Osteoblast (primary cell): Measurements from ENCODE around the gene BNIP5. TPM values are rescaled to one million over a fixed set of nuclear protein-coding genes. Genes with fewer than 3 reads are reported as not detected.
A peak's percentile ranks its signal among the peaks of the same experiment; 100 is the strongest.

Source experiments
- DNase-seq: peaks from one replicate; pipeline ENCODE4 v3.0.0; 2011; ENCODE audit warnings: low spot score, mixed read lengths; ENCODE audit not compliant: insufficient read length; ENCODE audit errors: missing footprints
- H2AFZ ChIP-seq: 2 replicates; pipeline ENCODE4 v1.6.0; 2011; ENCODE audit warnings: mild to moderate bottlenecking, low read length
- H3K27ac ChIP-seq: 2 replicates; pipeline ENCODE4 v1.5.1; 2011; ENCODE audit warnings: mild to moderate bottlenecking, low read depth, low read length, moderate library complexity
- H3K27me3 ChIP-seq: 2 replicates; pipeline ENCODE4 v1.6.0; 2012; ENCODE audit warnings: mild to moderate bottlenecking, control low read depth, inconsistent platforms, low read length, moderate library complexity; ENCODE audit not compliant: insufficient read depth
- H3K36me3 ChIP-seq: 2 replicates; pipeline ENCODE4 v1.5.1; 2011; ENCODE audit warnings: mild to moderate bottlenecking, low read length, control low read depth, moderate library complexity; ENCODE audit not compliant: insufficient read depth
- H3K4me1 ChIP-seq: 2 replicates; pipeline ENCODE4 v1.5.1; 2011; ENCODE audit warnings: mild to moderate bottlenecking, low read length, control low read depth, moderate library complexity; ENCODE audit not compliant: insufficient read depth
- H3K4me2 ChIP-seq: 2 replicates; pipeline ENCODE4 v1.6.0; 2011; ENCODE audit warnings: mild to moderate bottlenecking, low read length; ENCODE audit not compliant: insufficient read depth
- H3K4me3 ChIP-seq: fragments of 200-600 bp; sonication (generic); 3 replicates; pipeline ENCODE4 v1.5.1; 2012; ENCODE audit warnings: mild to moderate bottlenecking, low read length, inconsistent platforms; ENCODE audit not compliant: insufficient read depth
- H3K79me2 ChIP-seq: 2 replicates; pipeline ENCODE4 v1.6.0; 2012; ENCODE audit warnings: mild to moderate bottlenecking, low read length, control low read depth, inconsistent platforms; ENCODE audit not compliant: insufficient read depth
- H3K9me3 ChIP-seq: 2 replicates; pipeline ENCODE4 v1.5.1; 2011; ENCODE audit warnings: low read depth, low read length, control low read depth
- H4K20me1 ChIP-seq: 2 replicates; pipeline ENCODE4 v1.6.0; 2012; ENCODE audit warnings: mild to moderate bottlenecking, low read length, control low read depth; ENCODE audit not compliant: insufficient read depth
- CTCF ChIP-seq: IDR thresholded peaks from 2 replicates; pipeline ENCODE4 v1.5.1; 2011; ENCODE audit warnings: mild to moderate bottlenecking, low read depth, low read length, moderate library complexity; ENCODE audit errors: extremely low read depth
- total RNA-seq: library from RNA; depleted of rRNA; stranded (reverse); fragments of >200 nt; gene quantifications from 2 replicates; pipeline ENCODE4 v1.2.3, GENCODE V29; 2012

Gene BNIP5
- total RNA-seq, 1 donor, result not detected

DNA sequence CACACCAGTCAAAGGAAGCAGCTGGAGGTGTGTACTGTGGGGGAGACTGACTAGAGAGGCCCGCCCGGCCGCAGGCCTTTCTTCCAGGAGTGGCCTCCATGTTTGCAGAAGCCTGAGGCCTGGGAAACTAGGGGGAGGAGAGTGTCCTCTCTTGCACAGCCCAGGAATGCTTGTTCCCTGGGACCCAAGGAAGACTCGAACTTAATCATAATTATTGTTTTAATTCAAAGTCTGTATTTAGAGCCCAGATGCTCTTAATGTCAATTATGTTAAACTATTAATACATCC is 23.1 kb downstream of the BNIP5 start:
- no peaks in the 10 kb centered on the region for H3K36me3 ChIP-seq
- no peak for TF ChIP-seq CTCF
- H3K27me3 ChIP-seq, result peaks cover 54% of the 10 kb centered on the region

GRCh38 chr6:36312854-36313648 is 23.6 kb downstream of the BNIP5 start:
- Histone ChIP-seq H3K4me3 (no peak overlapping the region), H3K27ac (no peak overlapping the region), H3K4me1 (peaks cover 6% of the 10 kb centered on the region), H3K4me2 (peak overlapping the region; percentile 50), H2AFZ (peak overlapping the region; percentile 57), H3K27me3 (peaks cover 52% of the 10 kb centered on the region), H4K20me1 (no peaks in the 10 kb centered on the region), H3K79me2 (no peaks in the 10 kb centered on the region), H3K36me3 (no peaks in the 10 kb centered on the region), H3K9me3 (peaks cover 2% of the 10 kb centered on the region)
- TF ChIP-seq CTCF, result no peak
- DNase-seq, result no peak

More for the DNA sequence above, 23.1 kb downstream of the BNIP5 start:
- Histone ChIP-seq H3K4me1 (peaks cover 6% of the 10 kb centered on the region), H3K4me3 (no peak overlapping the region), H3K79me2 (no peaks in the 10 kb centered on the region), H3K27ac (no peak overlapping the region), H3K4me2 (no peak overlapping the region), H3K9me3 (peaks cover 2% of the 10 kb centered on the region), H4K20me1 (no peaks in the 10 kb centered on the region), H2AFZ (no peak overlapping the region)
- DNase-seq, result no peak

GRCh38 chr6:36309900-36310299 is 26.8 kb downstream of the BNIP5 start:
- Histone ChIP-seq H4K20me1 (no peaks in the 10 kb centered on the region), H3K27me3 (peaks cover 35% of the 10 kb centered on the region), H3K79me2 (no peaks in the 10 kb centered on the region), H3K4me1 (peaks cover 6% of the 10 kb centered on the region), H2AFZ (no peak overlapping the region), H3K4me3 (no peak overlapping the region), H3K4me2 (no peak overlapping the region), H3K27ac (no peak overlapping the region), H3K9me3 (peaks cover 2% of the 10 kb centered on the region), H3K36me3 (no peaks in the 10 kb centered on the region)
- no peak for DNase-seq
- no peak for TF ChIP-seq CTCF

- Histone ChIP-seq H3K27ac (no peak overlapping the region), H3K4me2 (no peak overlapping the region), H3K4me3 (no peak overlapping the region), H2AFZ (no peak overlapping the region), H4K20me1 (no peaks in the 10 kb centered on the region), H3K36me3 (no peaks in the 10 kb centered on the region), H3K9me3 (peaks cover 2% of the 10 kb centered on the region), H3K27me3 (peaks cover 32% of the 10 kb centered on the region), H3K4me1 (peaks cover 6% of the 10 kb centered on the region), H3K79me2 (no peaks in the 10 kb centered on the region)
- TF ChIP-seq CTCF, result no peak
- DNase-seq, result no peak
Measured at GRCh38 chr6:36309203-36309602, 27.5 kb downstream of the BNIP5 start.
